Prostate gland (tissue), 2 donors: ENCODE results near the gene PLCB2.

ENCODE experiments used
- CTCF ChIP-seq, 4 experiments: fragments of 200-600 bp in 2 of 4; fragments of 450-650 bp in 2 of 4; sonication (generic) in 2 of 4; IDR thresholded peaks; 1 replicate in 3 of 4; 2 replicates in 1 of 4; pipeline ENCODE4 v1.5.1; 2016 to 2019; ENCODE audit warnings: antibody characterized with exemption in 4 of 4, mild to moderate bottlenecking in 2 of 4, moderate library complexity in 2 of 4
- POLR2A ChIP-seq: fragments of 450-650 bp; IDR thresholded peaks from one replicate; pipeline ENCODE4 v1.6.1; 2016; ENCODE audit warnings: antibody characterized with exemption, mild to moderate bottlenecking

DNA sequence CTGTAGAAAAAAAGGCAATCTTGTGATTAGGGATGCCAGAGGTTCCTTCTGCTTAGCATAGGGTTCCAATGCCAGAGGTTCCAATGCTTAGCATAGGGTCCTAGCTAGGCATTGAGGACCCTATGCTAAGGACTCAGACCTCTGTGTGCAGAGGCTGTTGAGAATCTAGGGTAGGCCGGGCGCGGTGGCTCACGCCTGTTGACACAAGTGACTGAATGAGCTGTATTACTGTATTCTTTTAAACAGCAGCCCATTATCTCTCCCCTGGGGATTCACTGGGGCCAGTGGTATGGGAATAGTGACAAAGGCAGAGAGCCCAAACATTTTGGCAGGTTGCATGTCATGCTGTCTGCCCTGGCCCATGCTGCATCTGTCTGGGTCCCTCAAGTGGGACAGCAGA is 52.7 kb downstream of the PLCB2 start:
- TF ChIP-seq POLR2A (no peak), CTCF (IDR thresholded peaks at IDR 0.05) (no peak)
